Fibroblast of the aortic adventitia (primary cell): ENCODE results near the gene CRABP2. TPM values are rescaled to one million over a fixed set of nuclear protein-coding genes. Genes with fewer than 3 reads are reported as not detected.

Experiments
- DNase-seq: peaks from one replicate; pipeline ENCODE4 v3.0.0-alpha.2; 2010; ENCODE audit warnings: low read depth
- H3K4me3 ChIP-seq: 2 replicates; pipeline ENCODE4 v1.5.1; 2011; ENCODE audit warnings: low read depth, mild to moderate bottlenecking, control low read depth, low read length, moderate library complexity
- CTCF ChIP-seq: IDR thresholded peaks from 2 replicates; pipeline ENCODE4 v1.5.1; 2011; ENCODE audit warnings: mild to moderate bottlenecking, low read length, control low read depth, inconsistent platforms; ENCODE audit not compliant: insufficient read depth
- total RNA-seq: library from RNA; depleted of rRNA; stranded (reverse); fragments of >200 nt; gene quantifications from 2 replicates; pipeline ENCODE4 v1.2.3, GENCODE V29; 2012; ENCODE audit warnings: low replicate concordance

CRABP2 gene
- total RNA-seq, 1 donor = 62.7 TPM

- H3K4me3 ChIP-seq = no peak overlapping the region
- TF ChIP-seq CTCF = no peak
- no peak for DNase-seq
These were observed 24.0 kb downstream of the CRABP2 start for GRCh38 chr1:156681196-156681960.

GRCh38 chr1:156680056-156680455, 25.3 kb downstream of the CRABP2 start:
- no peak overlapping the region for H3K4me3 ChIP-seq
- no peak for TF ChIP-seq CTCF
- no peak for DNase-seq

GRCh38 chr1:156677616-156678596, 27.5 kb downstream of the CRABP2 start:
- peak overlapping the region; percentile 64 for H3K4me3 ChIP-seq
- peak; percentile 86 for TF ChIP-seq CTCF
- peak; percentile 92 for DNase-seq

GRCh38 chr1:156676820-156677615, 28.4 kb downstream of the CRABP2 start, which contains the start of gene NES:
TSS of gene NES (minus strand) at chr1:156677407. CDS start at chr1:156677264, 143 bp downstream.
- DNase-seq = peak; percentile 65
- TF ChIP-seq CTCF = no peak
- peak within 1 kb of the TSS; percentile 64 for H3K4me3 ChIP-seq

GRCh38 chr1:156676114-156676819, 29.1 kb downstream of the CRABP2 start:
- peak overlapping the region; percentile 64 for H3K4me3 ChIP-seq
- DNase-seq = no peak
- no peak for TF ChIP-seq CTCF
